DMS 273 treated with DMSO at 0.1 percent for 48 hours (cell line): ENCODE measurements around the gene PPP1CA.

ENCODE experiments used
- DNase-seq: peaks from one replicate; lab custom pipeline; 2025; lab: John Stamatoyannopoulos, UW

The PPP1CA gene

GRCh38 chr11:67351275-67352005 is 50.2 kb downstream of the PPP1CA start:
- DNase-seq: no peak

- no peak for DNase-seq
Measured at GRCh38 chr11:67349928-67350465, 51.7 kb downstream of the PPP1CA start.

- no peak for DNase-seq
Measured at GRCh38 chr11:67349457-67349856, 52.2 kb downstream of the PPP1CA start.

- DNase-seq: no peak
Measured at GRCh38 chr11:67349036-67349435, 52.6 kb downstream of the PPP1CA start.
